ENCODE results near the gene CCR7. TPM values are rescaled to one million over a fixed set of nuclear protein-coding genes. Genes with fewer than 3 reads are reported as not detected.

CCR7 gene
- total and polyA plus RNA-seq, 4 donors, result 1.8 to 5.9 (median 3.0) TPM

DNA sequence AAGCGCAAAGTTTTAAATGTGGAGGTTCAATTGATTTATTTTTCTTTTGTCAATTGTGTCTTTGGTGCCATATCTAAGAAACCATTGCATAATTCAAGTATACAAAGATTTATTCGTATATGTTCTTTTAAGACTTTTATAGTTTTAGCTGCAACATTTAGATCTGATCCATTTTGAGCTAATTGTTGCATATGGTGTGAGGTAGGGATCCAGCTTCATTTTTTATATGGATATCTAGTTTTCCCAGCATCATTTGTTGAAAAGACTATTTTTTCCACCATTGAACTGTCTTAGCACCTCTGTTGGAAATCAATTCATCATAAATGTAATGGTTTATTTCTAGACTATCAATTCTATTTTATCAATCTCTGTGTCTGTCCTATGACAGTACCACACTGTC is 2.1 kb upstream of the CCR7 start:
- Histone ChIP-seq H3K27ac (ENCODE audit: low read depth in 1 of 2, low read length in 1 of 2) (no peak overlapping the region), H3K36me3 (ENCODE audit: control insufficient read depth in 4 of 4, insufficient read depth in 4 of 4, low read length in 4 of 4) (no peaks in the 10 kb centered on the region), H3K4me1 (ENCODE audit: control insufficient read depth in 5 of 5, insufficient read depth in 5 of 5, low read length in 5 of 5) (peaks cover 0 to 2% (median 0%) of the 10 kb centered on the region in 5 donors), H3K9me3 (ENCODE audit: control insufficient read depth in 4 of 4, insufficient read depth in 3 of 4, low read length in 3 of 4) (no peaks in the 10 kb centered on the region), H3K4me3 (no peak overlapping the region), H3K9ac (ENCODE audit: insufficient read depth in 1 of 2, low read length in 2 of 2) (no peak overlapping the region), H3K27me3 (ENCODE audit: control insufficient read depth in 3 of 3, insufficient read depth in 3 of 3, low read length in 2 of 3) (no peaks in the 10 kb centered on the region)
- no peak for DNase-seq
- TF ChIP-seq CTCF (IDR thresholded peaks at IDR 0.05; ENCODE audit: control extremely low read depth, extremely low read depth), result no peak
- ATAC-seq (ENCODE audit: insufficient read depth, low FRiP score), result no peak
- 92 to 94% methylated on average over 2 of the region's 2 CpGs for WGBS, 2 donors

DNA sequence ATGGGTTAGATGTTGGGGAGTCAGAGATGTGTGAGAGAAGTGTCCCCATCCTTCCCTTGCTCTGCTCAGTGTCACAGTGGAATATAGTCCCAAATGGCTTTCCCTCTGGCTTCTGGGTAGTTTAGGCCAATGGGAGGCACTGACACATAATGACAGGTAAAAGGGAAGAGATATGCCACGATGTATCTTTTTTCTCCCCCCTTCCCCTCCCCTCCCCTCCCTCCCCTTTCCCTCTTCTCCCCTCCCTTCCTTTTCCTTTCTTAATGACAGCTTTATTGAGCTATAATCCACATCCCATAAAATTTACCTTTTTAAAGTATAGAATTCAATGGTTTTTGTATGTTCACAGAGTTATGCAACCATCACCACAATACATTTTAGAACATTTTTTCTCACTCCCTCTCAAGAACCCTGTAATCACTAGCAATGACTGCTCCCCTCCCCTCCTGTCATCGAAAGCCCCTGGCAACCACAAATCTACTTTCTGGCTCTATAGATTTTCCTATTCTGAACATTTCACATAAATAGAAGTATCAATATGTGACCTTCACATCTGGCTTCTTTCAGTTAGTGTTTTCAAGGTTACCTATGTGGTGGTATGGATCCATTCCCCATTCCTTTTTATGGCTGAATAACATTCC is 617 bp upstream of the CCR7 start:
- WGBS, 2 donors, result 32 to 35% methylated on average over 2 of the region's 2 CpGs
- DNase-seq (no peak), ATAC-seq (ENCODE audit: insufficient read depth, low FRiP score) (no peak)
- Histone ChIP-seq H3K4me1 (ENCODE audit: control insufficient read depth in 5 of 5, insufficient read depth in 5 of 5, low read length in 5 of 5) (peaks cover 0 to 2% (median 0%) of the 10 kb centered on the region in 5 donors), H3K9me3 (ENCODE audit: control insufficient read depth in 4 of 4, insufficient read depth in 3 of 4, low read length in 3 of 4) (no peaks in the 10 kb centered on the region), H3K27me3 (ENCODE audit: control insufficient read depth in 3 of 3, insufficient read depth in 3 of 3, low read length in 2 of 3) (no peaks in the 10 kb centered on the region), H3K9ac (ENCODE audit: insufficient read depth in 1 of 2, low read length in 2 of 2) (no peak overlapping the region), H3K4me3 (no peak overlapping the region), H3K36me3 (ENCODE audit: control insufficient read depth in 4 of 4, insufficient read depth in 4 of 4, low read length in 4 of 4) (no peaks in the 10 kb centered on the region), H3K27ac (ENCODE audit: low read depth in 1 of 2, low read length in 1 of 2) (no peak overlapping the region)
- TF ChIP-seq CTCF (IDR thresholded peaks at IDR 0.05; ENCODE audit: control extremely low read depth, extremely low read depth), result no peak

DNA sequence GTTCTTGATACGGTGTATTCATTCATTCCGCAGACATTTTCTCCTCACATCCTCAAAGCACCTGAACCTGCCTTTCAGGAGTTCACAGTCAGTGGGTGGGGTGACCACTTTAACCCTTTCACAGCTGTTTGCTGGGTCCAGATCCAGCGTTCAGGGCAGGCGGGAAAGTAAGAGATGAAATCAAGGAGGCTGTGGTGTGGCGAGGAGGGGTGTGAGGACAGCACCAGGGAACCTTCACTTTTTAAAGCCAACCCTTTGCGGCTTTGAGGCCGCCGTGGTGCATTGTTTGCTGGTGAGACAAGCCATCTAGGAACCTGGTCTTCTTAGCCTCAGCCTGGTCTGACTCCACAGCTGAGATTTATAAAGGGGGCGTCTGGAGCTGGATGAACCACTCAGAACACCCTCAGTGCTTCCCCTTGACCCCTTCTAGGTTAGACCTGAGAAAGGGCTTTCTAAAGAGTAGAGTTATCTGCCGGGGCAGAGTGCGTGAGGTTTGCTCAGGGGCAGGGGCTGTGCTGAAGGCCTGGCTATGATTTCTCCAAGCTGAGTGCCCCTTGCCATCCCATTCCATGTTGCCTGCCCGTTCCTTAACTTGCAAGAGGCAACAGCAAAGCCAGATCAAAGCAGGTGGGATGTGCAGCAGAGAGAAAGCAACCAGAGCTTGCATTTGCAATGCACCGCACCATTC is 933 bp downstream of the CCR7 start:
- ATAC-seq (ENCODE audit: insufficient read depth, low FRiP score), result no peak
- no peak for TF ChIP-seq CTCF (IDR thresholded peaks at IDR 0.05; ENCODE audit: control extremely low read depth, extremely low read depth)
- Histone ChIP-seq H3K9ac (ENCODE audit: insufficient read depth in 1 of 2, low read length in 2 of 2) (no peak overlapping the region), H3K36me3 (ENCODE audit: control insufficient read depth in 4 of 4, insufficient read depth in 4 of 4, low read length in 4 of 4) (no peaks in the 10 kb centered on the region), H3K27ac (ENCODE audit: low read depth in 1 of 2, low read length in 1 of 2) (no peak overlapping the region), H3K9me3 (ENCODE audit: control insufficient read depth in 4 of 4, insufficient read depth in 3 of 4, low read length in 3 of 4) (no peaks in the 10 kb centered on the region), H3K27me3 (ENCODE audit: control insufficient read depth in 3 of 3, insufficient read depth in 3 of 3, low read length in 2 of 3) (no peaks in the 10 kb centered on the region), H3K4me3 (no peak overlapping the region), H3K4me1 (ENCODE audit: control insufficient read depth in 5 of 5, insufficient read depth in 5 of 5, low read length in 5 of 5) (peaks cover 0 to 12% (median 3%) of the 10 kb centered on the region in 5 donors)
- DNase-seq, result no peak
- 83 to 91% methylated on average over 13 of the region's 13 CpGs for WGBS, 2 donors
